NCI-H748 (cell line): ENCODE measurements around the gene BANP.
"Not testable (repeated sequence)": the region's sequence is repeated elsewhere in the genome, so short reads cannot be mapped to it uniquely, and the experiment has no call there.

Experiments used
- DNase-seq: peaks from one replicate; lab custom pipeline; 2025; ENCODE audit not compliant: unreplicated experiment; lab: John Stamatoyannopoulos, UW

The BANP gene

GRCh38 chr16:87926246-87927194, 24.7 kb upstream of the BANP start:
- peak; percentile 71 for DNase-seq

DNA sequence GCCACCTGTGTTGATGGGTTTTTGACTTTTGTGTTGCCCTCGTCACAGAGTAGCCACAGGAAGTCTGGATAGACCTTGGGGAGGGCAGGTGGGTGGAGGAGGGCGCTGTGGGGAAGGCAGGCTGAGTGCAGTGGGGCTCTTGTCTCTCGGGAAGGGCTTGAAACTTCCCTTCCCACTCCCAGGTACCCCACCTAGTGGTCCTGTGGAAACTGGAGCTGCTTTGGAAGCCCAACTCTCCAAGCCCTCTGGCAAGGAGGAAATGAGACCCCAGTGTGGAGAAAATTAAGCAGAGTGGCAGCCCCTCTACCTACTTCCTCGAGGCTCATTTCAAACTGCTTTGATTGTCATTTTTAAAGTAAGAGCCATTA, 24.1 kb upstream of the BANP start:
- peak; percentile 22 for DNase-seq

DNA sequence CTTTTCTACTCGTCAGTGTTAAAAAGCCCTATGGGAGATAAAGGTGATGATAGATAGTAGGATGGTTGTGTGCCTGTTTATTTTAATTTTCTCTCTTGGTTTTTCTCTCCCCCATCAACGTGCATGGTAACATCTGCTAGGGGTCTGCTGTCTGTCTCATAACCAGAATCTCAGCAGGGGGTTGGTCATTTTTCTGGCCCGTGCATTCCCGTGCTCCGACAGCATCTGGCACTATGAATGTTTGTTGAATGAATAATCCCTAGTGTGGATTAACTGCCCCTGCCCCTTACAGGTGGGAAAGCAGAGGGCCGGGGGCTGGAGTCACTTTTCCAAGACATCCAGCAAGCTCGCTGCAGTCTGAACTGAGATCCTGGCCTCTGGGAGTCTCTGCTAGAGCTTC, 21.2 kb upstream of the BANP start:
- no peak for DNase-seq

DNA sequence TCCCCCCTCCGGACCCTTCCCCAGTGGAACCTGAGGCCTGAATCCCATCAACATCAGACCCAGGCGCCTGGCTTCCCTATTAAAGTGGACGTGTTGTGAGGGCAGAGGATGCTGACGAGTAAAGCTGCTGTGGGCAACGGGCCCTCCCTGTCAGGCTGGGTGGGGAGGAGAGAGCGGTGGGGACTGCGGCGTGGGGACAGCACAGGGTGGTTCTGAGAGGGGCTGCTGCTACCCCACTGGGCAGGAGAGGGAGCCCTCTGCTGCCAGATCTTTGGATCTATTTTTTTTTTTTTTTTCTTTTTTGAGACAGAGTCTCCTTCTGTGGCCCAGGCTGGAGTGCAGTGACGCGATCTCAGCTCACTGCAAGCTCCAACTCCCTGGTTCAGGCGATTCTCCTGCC, 20.8 kb upstream of the BANP start:
- peak; percentile 55 for DNase-seq

- peak; percentile 69 for DNase-seq
These were observed 19.7 kb upstream of the BANP start for GRCh38 chr16:87931504-87931903.

- DNase-seq, result peak; percentile 71
These were observed 18.6 kb upstream of the BANP start for GRCh38 chr16:87932475-87933139.

GRCh38 chr16:87933140-87933495, 18.1 kb upstream of the BANP start:
- DNase-seq, result no peak

DNA sequence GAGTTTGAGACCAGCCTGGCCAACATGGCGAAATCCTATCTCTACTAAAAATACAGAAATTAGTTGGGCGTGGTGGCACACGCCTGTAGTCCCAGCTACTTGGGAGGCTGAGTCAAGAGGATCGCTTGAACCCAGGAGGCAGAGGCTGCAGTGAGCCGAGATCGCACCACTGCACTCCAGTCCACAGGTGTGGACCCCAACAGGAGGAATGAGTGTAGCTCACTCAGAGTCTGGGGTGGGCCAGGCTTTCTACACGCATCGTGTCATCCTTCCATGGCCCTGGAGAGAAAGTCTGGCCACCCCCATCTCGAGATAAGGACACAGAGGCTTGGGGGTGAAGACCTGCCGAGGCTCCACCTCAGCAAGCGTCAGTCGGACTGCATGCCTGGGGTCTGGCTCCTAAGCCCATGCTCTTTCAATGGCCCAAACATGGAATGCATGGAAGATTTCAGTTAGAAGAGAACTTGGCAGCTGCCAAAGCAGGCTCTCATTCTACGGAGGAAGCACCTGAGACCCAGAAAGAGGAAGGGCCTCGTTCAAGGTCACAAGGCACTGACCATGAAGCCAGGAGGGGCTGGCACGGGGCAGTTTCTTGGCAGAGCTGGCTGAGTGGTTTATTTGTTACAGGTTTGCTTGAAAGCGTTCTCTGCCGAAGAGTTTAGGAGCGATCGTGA, 16.3 kb upstream of the BANP start:
- not testable (repeated sequence) for DNase-seq

DNA sequence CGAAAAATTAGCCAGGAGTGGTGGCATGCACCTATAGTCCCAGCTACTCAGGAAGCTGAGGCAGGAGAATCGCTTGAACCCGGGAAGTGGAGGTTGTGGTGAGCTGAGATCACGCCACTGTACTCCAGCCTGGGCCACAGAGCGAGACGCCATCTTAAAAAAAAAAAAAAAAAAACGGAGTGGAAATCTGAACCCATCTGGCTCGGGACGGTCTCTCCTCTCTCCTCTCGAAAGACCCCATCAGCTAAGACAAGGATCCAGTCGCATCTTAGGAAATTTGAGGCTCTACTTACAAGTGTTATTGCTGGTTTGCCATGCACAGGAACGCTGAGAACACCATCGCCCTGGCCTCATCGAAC, 15.2 kb upstream of the BANP start:
- not testable (repeated sequence) for DNase-seq

GRCh38 chr16:87936375-87937230, 14.6 kb upstream of the BANP start, which contains the start of gene CA5A:
TSS of gene CA5A (minus strand) at chr16:87936529. CDS start at chr16:87936450, 79 bp downstream.
- no peak for DNase-seq

DNA sequence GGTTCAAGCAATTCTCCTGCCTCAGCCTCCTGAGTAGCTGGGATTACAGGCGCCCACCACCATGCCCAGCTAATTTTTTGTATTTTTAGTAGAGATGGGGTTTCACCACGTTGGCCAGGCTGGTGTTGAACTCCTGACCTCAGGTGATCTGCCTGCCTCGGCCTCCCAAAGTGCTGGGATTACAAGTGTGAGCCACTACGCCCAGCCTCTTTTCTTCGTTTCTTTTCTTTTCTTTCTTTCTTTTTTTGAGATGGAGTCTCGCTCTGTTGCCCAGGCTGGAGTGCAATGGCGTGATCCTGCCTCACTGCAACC, 14.0 kb upstream of the BANP start:
- not testable (repeated sequence) for DNase-seq

- DNase-seq, result no peak
These were observed 12.8 kb upstream of the BANP start for GRCh38 chr16:87938412-87938949.

DNA sequence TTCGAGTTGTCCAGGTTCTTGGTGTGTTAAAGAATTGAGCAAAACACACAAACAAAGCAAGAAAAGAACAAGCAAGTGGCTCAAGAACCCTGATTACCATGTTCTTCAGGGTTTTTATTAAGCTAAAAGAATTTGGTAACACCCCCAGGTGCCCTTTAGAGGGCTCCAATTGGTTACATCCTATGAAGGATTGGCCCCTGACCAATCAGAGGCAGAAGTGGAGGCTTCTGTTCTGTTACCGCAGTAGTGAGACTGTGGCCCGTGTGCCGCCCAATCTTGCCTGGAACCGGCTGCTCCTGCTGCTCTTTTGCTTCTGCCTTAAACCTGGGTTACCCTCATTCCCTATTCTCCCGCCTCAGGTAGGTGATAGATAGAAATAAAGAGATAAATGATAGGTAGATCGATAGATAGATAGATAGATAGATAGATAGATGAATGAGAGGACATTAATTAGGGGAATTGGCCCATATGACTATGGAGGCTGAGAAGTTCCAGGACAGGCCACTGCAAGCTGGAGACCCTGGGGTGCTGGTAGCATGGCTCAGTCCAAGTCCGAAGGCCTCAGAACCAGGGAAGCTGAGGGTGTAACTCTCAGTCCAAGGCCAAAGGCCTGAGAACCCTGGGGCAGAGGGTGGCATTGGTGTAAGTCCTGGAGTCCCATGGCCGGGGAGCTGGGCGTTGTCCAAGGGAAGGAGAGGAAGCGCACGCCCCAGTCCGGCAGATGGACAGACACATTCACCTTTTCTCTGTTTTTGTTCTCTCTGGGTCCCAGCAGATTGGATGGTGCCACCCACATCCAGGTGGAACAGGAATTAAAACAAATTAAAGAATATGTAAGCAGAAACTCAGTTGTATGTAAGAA, 11.4 kb upstream of the BANP start:
- no peak for DNase-seq

DNA sequence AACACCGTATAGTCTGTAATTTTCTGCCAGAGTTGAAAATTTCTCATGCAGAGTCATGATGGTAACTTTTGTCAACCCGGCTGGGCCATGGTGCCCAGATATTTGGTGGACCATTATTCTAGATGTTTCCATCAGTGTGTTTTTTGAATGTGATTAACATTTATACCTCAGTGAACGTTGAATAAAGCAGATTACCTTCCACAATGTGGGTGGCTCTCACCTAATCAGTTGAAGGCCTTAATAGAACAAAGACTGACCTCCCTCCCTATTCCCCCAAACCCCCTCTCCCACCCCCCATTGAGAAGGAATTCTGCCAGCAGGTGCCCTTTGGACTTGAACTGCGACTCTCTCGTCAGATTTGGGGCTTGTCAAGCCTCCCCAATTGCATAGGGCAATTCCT, 8.6 kb upstream of the BANP start:
- no peak for DNase-seq

DNA sequence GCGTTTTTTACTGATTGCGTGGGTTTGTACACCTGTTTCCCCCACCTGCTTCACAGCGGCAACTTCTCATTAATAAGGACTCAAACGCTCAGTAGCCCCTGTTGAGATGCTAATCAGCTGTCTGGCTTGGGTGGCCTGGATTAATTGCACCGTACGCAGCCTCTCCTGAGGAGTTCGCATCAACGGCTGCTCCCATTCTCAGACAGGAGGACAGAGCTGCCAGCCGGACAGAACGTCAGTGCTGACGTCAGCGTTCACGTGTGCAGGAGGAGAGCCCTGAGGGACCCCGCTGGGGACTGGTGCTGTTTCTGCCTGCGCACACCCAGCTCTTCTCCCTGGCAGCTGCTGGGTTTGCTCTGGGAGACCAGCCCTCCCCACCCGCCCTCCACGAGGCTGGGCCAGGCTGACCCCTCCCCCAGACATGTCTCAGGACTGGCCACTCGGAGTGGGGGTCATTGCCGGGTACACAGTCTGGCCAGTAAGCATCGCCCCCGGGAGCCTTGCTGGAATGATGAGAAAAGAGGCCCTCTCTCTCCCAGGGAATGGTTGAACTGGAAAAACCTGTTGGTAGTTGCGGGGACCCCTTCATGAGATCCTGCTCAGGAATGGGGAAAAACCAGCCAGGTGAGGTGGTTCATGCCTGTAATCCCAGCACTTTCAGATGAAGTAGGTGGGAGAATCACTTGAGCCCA, 5.7 kb upstream of the BANP start:
- peak; percentile 93 for DNase-seq

DNA sequence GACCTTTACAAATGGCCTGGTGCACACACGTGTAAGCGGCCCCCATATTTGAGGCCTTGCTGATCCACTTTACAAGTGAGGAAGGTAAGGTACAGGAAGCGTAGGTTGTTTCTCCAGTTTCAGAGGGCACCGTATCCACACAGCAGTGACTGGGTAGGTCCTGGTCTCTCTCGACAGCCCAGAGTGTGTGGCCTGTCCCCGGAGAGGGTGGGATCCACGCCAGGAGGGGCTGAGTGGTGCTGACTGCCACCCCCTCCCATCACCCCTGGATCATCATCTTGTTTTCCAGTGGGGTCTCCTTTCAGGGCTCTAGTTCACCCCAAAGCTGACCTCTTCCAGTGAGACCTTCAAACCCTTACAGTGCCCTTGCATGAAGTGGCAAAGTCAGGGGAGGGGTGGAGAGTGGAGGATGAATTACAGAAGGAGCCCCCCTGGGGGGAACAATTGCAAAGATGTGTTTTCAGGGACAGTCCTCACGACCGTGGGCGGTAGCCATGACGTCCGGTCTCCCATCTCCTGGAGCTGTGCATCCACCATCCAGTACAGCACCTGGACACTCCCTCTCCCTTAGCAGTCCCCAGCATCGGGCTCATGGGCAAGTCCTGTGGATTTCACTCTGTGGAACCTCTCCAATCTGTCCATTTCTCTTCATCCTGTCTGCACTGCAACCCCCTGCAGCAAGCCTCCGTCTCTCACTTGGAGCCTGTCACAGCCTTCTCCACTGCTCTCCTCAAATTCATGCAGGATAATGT, 4.5 kb upstream of the BANP start:
- DNase-seq, result no peak

- no peak for DNase-seq
These were observed 3.7 kb upstream of the BANP start for GRCh38 chr16:87947356-87948118.

DNA sequence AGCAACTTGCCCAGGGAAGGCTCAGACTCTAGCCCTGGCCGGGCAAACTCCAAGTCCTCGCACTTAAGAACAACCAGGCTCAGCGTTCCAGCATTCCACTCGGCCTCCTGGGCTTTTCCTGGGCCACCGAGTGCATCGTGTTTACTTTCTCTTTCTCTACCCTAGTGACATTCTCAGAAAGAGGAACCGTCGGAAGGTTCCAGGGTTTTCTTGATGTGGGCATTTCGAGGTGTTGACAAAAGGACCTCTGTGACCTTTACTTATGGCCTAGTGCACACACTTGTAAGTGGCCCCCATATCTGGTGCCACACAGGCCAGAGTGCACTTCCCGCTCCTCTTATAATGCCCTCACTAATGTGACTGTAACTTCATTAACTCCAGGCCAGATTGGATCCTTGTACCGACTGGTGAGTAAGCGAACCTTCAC, 3.1 kb upstream of the BANP start:
- DNase-seq, result no peak
